Subcutaneous abdominal adipose tissue (tissue), 5 donors: ENCODE measurements around the gene GLI3.

ENCODE experiments used
- H3K27ac ChIP-seq: one replicate; pipeline ENCODE4 v1.7.0; 2013; ENCODE audit warnings: low read depth, mild to moderate bottlenecking, inconsistent platforms, low read length, moderate library complexity
- H3K27me3 ChIP-seq, 5 donors: one replicate each; pipeline ENCODE4 v1.7.0; 2013; ENCODE audit warnings: low read length in 5 of 5, inconsistent platforms in 1 of 5; ENCODE audit not compliant: control insufficient read depth in 5 of 5, insufficient read depth in 4 of 5
- H3K36me3 ChIP-seq, 5 donors: one replicate each; pipeline ENCODE4 v1.7.0; 2013; ENCODE audit warnings: low read length in 5 of 5; ENCODE audit not compliant: control insufficient read depth in 5 of 5, insufficient read depth in 5 of 5
- H3K4me1 ChIP-seq, 5 donors: one replicate each; pipeline ENCODE4 v1.7.0; 2013; ENCODE audit warnings: low read length in 5 of 5, mild to moderate bottlenecking in 3 of 5, moderate library complexity in 1 of 5; ENCODE audit not compliant: control insufficient read depth in 5 of 5, insufficient read depth in 5 of 5
- H3K4me3 ChIP-seq, 5 donors: one replicate each; pipeline ENCODE4 v1.7.0; 2013; ENCODE audit warnings: low read length in 5 of 5, low read depth in 1 of 5
- H3K9ac ChIP-seq, 5 donors: one replicate each; pipeline ENCODE4 v1.7.0; 2013; ENCODE audit warnings: low read length in 5 of 5, mild to moderate bottlenecking in 4 of 5, moderate library complexity in 3 of 5
- H3K9me3 ChIP-seq, 5 donors: one replicate each; pipeline ENCODE4 v1.7.0; 2013; ENCODE audit warnings: low read length in 5 of 5; ENCODE audit not compliant: control insufficient read depth in 5 of 5
- donor health status: healthy.
- donor health status: healthy.
- donor health status: healthy.
- donor health status: healthy.
- donor health status: healthy.

Gene GLI3

DNA sequence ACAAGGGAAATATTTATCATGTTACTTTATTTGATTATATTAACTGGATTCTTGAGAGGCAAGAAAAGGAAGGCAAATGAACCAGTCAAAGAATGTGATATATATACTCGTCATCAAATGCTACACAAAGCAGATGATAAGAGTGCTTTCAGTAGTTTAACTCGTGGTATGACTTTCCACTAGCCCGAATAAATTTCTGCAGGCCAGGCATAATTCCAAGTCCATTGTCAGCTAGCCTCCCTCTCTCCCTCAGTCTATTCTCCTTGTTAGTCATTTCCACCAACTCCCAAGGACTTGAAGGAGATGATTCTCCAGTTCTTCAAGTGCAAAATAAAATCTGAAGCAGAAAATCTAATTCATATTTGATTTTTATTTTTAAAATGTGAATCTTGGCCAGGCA is 190.5 kb downstream of the GLI3 start:
- no peaks in the 10 kb centered on the region for H3K9me3 ChIP-seq
- H3K36me3 ChIP-seq = peaks cover 6 to 14% (median 11%) of the 10 kb centered on the region in 5 donors
- H3K9ac ChIP-seq = no peak overlapping the region
- no peak overlapping the region for H3K27ac ChIP-seq
- no peak overlapping the region for H3K4me3 ChIP-seq
- no peaks in the 10 kb centered on the region for H3K4me1 ChIP-seq
- no peaks in the 10 kb centered on the region for H3K27me3 ChIP-seq

DNA sequence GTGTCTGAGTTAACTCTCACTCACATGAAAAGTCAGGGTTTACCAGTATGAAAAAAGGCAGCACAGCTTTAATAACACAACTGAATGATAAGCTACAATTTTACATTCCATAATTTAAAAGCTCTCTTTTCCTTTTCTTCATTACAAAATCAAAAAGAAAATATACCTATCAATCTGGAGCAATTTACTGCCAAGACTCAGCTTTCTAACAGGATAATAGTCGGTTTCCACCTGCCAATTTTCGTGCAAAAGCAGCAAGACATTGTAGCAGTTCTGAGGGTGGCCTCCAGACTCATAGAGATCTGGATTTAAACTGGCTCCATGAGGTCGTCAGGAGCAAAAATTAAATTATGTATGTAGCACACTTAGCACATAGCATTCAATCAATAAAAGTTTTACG is 191.0 kb downstream of the GLI3 start:
- Histone ChIP-seq H3K9me3 (no peaks in the 10 kb centered on the region), H3K36me3 (peaks cover 6 to 14% (median 11%) of the 10 kb centered on the region in 5 donors), H3K4me1 (no peaks in the 10 kb centered on the region), H3K27ac (no peak overlapping the region), H3K27me3 (no peaks in the 10 kb centered on the region), H3K9ac (no peak overlapping the region), H3K4me3 (no peak overlapping the region)

DNA sequence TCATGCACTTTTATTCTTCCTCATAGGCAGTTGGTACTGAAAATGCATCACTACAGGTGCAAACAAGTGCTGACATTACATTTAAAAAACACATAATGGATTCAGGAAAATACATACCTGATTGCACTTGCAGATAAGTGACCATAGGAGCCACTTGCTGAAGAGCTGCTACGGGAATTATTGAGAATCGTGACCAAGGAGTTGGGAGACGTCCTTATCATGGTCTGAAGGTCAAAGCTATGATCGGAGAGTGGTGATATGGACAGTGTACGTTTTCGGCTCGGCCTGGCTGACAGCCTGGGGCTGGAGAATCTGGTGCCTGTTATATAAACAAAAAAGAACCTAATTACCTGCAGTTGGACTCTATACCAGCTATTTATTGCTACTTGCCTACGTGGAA is 197.1 kb downstream of the GLI3 start:
- Histone ChIP-seq H3K9me3 (no peaks in the 10 kb centered on the region), H3K27me3 (no peaks in the 10 kb centered on the region), H3K4me3 (no peak overlapping the region), H3K27ac (no peak overlapping the region), H3K9ac (no peak overlapping the region), H3K4me1 (no peaks in the 10 kb centered on the region), H3K36me3 (peaks cover 0 to 7% (median 4%) of the 10 kb centered on the region in 5 donors)

DNA sequence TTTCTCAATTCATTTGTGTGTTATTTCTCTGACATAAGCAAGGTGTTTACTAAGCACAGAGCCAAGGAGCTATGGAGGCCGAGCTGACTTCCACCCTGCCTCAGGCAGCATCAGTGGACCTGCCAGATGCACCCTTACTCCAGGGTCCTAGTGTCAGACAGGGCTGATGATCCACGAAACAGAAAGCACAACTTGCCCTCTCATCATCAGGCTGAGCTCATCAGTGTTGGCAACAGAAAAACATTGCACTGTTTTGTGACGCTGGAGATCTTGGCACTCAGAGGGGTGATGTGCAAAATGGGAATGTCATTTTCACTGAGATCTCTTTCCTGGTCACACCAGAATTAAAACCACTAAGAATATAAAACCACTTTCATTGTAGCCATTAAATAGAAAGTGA is 201.8 kb downstream of the GLI3 start:
- Histone ChIP-seq H3K27me3 (no peaks in the 10 kb centered on the region), H3K36me3 (peaks cover 0 to 4% (median 2%) of the 10 kb centered on the region in 5 donors), H3K9ac (no peak overlapping the region), H3K4me1 (no peaks in the 10 kb centered on the region), H3K9me3 (no peaks in the 10 kb centered on the region), H3K27ac (no peak overlapping the region), H3K4me3 (no peak overlapping the region)

DNA sequence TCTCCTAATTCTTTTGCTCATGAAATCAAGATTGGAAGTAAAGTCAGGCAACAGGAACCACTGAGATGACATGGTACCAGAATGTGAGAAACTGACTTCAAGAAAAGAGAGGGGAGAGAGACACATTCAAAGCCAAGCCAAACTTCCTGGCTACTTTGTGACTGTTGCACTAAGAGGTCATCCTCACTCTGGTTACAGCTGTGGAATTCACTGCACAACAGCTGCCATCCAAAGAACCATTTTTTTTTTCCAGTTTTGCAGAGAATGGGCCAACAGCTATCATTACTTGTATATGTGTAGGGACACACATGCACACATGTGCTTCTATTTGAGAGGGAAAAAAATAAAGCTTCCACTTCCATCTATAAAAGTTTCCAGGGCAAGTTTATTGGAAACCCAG is 203.5 kb downstream of the GLI3 start:
- Histone ChIP-seq H3K9me3 (no peaks in the 10 kb centered on the region), H3K27ac (no peak overlapping the region)

DNA sequence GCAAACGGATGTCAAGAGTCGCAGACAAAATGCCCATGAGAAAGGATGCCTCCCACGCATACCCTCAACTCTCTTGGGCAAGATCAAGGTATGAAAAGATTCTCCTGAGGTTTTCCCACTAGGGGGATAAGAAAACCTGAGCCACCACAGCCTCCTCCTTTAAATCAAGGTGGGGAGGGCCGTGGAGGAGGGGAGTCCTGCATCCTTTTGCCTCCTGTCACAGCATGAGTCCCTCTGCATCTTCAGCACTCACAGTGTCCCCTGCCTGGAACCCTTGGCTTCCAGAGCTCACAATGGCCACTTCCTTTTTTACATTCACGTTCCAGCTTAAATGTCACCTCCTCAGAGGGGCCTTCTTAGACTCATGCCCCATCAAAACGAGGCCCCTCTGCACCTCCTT is 207.6 kb downstream of the GLI3 start:
- no peak overlapping the region for H3K4me3 ChIP-seq
- no peak overlapping the region for H3K9ac ChIP-seq
- no peaks in the 10 kb centered on the region for H3K4me1 ChIP-seq
- H3K27ac ChIP-seq = no peak overlapping the region
- no peaks in the 10 kb centered on the region for H3K27me3 ChIP-seq
- H3K36me3 ChIP-seq = peaks cover 3 to 15% (median 4%) of the 10 kb centered on the region in 5 donors
- no peaks in the 10 kb centered on the region for H3K9me3 ChIP-seq

More for the DNA sequence above, 203.5 kb downstream of the GLI3 start:
- Histone ChIP-seq H3K27me3 (no peaks in the 10 kb centered on the region), H3K36me3 (peaks cover 0 to 3% (median 2%) of the 10 kb centered on the region in 5 donors), H3K4me1 (no peaks in the 10 kb centered on the region), H3K4me3 (no peak overlapping the region), H3K9ac (no peak overlapping the region)

DNA sequence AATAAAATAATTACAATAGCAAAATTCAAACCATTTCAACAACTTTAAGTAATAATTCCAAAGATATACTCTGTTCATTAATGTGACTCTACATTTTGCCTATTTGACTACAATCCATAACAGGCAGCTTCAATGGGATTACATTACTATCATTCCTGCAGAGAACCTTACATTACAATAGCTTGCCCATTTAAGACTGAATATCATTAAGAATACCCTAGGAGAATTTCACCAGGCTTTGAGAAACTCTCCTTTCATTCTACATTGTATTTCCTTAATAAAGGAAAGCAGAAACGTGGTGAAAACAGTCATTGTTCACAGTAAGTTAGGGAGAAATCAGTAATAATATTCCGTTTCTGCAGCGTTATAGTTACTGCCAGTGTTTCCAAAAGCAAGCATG is 209.5 kb downstream of the GLI3 start:
- Histone ChIP-seq H3K9ac (no peak overlapping the region), H3K4me1 (no peaks in the 10 kb centered on the region), H3K27me3 (no peaks in the 10 kb centered on the region), H3K27ac (no peak overlapping the region), H3K4me3 (no peak overlapping the region), H3K36me3 (peaks cover 3 to 15% (median 4%) of the 10 kb centered on the region in 5 donors), H3K9me3 (no peaks in the 10 kb centered on the region)

DNA sequence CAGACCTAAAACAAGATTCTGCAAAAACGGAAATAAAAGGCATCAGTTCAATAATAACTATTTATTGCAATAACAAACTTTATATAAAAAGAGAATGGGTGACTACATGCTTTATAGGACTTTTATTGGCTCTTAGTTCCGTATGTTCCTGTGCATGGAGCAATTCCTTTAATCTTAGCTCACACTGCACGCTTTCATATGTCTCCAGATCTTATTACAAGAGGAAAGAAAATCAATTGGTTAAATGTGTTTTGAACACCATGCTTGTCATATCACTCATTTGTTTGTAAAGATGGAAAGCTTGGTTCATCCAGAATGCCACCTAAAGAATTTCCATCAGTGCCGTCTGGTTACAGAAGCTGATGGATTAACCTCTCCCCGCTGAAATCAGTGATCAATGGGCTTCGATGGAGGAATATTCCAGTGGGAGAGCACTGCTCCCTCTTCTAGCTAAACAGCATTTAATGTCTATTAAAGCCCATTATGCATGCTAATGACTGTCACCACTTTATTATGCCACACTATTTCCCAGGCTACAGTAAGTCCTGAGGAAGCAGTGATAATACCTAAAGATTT is 210.3 kb downstream of the GLI3 start:
- Histone ChIP-seq H3K36me3 (peaks cover 3 to 15% (median 4%) of the 10 kb centered on the region in 5 donors), H3K4me3 (no peak overlapping the region), H3K9ac (no peak overlapping the region), H3K9me3 (no peaks in the 10 kb centered on the region), H3K27me3 (no peaks in the 10 kb centered on the region), H3K27ac (no peak overlapping the region), H3K4me1 (no peaks in the 10 kb centered on the region)

DNA sequence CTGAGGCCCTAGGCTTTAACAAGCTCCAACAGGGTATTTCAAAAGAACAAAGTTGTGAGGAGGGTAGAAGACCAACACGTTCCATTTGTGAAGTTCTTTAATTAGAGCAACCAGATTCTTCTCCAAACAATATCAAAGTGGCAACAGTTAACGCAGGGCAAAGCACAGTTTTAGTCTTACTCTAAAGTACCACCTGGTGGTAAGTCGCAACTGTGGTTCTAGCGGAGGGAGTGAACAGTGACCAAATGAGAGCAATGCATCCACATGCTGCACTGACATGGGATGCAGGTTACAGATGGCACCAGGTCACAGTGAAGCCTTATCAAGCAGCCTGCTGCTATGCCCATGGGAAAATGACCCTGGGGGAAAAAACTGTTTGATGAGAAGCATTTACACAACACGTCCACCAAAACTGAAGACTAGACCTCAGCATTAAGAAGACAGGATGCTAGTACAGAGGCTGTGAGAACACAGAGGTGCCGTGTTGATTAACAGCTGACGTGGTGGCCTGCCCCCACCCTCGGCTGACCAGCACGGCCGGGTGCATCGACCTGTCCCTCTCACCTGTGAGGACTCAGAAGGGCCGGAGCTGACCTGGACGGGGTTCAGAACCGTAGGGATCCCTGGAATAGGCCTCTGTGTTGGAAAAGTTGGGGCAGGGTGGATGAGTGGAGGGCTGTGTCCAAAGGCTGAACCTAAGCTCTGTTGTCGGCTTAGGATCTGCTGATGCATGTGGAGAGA is 211.2 kb downstream of the GLI3 start:
- H3K9ac ChIP-seq = no peak overlapping the region
- H3K36me3 ChIP-seq = peaks cover 0 to 15% (median 4%) of the 10 kb centered on the region in 5 donors
- H3K27ac ChIP-seq = no peak overlapping the region
- H3K9me3 ChIP-seq = no peaks in the 10 kb centered on the region
- no peak overlapping the region for H3K4me3 ChIP-seq
- no peaks in the 10 kb centered on the region for H3K27me3 ChIP-seq
- H3K4me1 ChIP-seq = no peaks in the 10 kb centered on the region

DNA sequence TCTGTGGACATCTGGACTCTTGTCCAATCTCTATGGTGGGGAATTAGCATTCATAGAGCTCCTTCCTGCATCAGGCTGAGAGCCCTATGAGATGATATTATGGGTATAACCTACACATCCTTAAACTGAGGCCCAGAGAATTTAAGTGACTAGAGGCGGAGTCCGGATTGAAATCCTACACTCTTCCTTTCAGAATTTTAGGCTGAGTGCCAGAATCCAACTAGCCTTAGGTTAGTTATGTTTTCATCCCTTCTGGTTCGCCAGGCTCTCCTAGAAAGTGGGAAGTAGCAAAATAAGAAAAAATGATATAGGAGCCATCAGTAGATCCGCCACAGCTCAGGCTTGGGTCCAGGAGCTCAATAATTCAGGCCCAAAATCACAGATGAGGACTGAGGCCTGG is 212.5 kb downstream of the GLI3 start:
- Histone ChIP-seq H3K9me3 (no peaks in the 10 kb centered on the region), H3K27ac (no peak overlapping the region), H3K4me1 (no peaks in the 10 kb centered on the region), H3K36me3 (peaks cover 0 to 15% (median 4%) of the 10 kb centered on the region in 5 donors), H3K27me3 (no peaks in the 10 kb centered on the region), H3K9ac (no peak overlapping the region), H3K4me3 (no peak overlapping the region)
